Ovary (tissue), 3 donors: ENCODE results near the gene TFDP3.

Experiments
- CTCF ChIP-seq, 3 donors: fragments of 450-650 bp in 2 of 3; fragments of 200-600 bp in 1 of 3; IDR thresholded peaks; one replicate each; pipeline versions ENCODE4 v1.5.1 to v1.8.0; 2016 to 2022; ENCODE audit warnings: antibody characterized with exemption in 3 of 3, mild to moderate bottlenecking in 1 of 3
- POLR2A ChIP-seq: fragments of 450-650 bp; IDR thresholded peaks from one replicate; pipeline ENCODE4 v1.6.1; 2017; ENCODE audit warnings: antibody characterized with exemption, mild to moderate bottlenecking, moderate library complexity
- donor health status: DM: no; HTN: no; CAD: no.

DNA sequence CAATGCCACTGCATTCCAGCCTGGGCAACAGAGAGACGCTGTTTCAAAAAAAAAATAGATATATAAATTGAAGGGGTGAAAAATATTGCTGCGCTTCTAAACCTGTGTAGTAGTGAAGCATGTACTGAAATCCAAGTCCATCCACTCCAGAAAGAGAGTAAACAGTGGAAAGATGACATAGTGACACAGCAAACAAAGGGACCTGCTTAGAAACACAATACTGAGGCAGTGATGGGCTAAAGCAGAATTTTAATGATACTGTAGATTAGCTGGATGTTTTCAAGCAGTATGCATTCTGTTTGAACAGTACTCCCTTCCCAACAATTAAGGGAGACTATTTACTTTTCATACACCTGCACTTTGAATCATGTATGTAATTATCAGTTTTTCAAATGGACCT, 42.5 kb downstream of the TFDP3 start:
- no peak for TF ChIP-seq CTCF (IDR thresholded peaks at IDR 0.05)
- no peak for TF ChIP-seq POLR2A
